ENCODE results near the gene FNDC3B. TPM values are rescaled to one million over a fixed set of nuclear protein-coding genes. Genes with fewer than 3 reads are reported as not detected.

The FNDC3B gene
- total RNA-seq, 2 donors from 2014 or later: 57.6 to 69.3 TPM

GRCh38 chr3:172190980-172191379 is 151.6 kb downstream of the FNDC3B start:
- no peak for TF ChIP-seq CTCF (IDR thresholded peaks at IDR 0.05)

GRCh38 chr3:172191629-172192028 is 152.3 kb downstream of the FNDC3B start:
- no peak overlapping the region for H3K4me3 ChIP-seq
- TF ChIP-seq CTCF (IDR thresholded peaks at IDR 0.05): no peak
- H3K36me3 ChIP-seq: no peaks in the 10 kb centered on the region
- no peaks in the 10 kb centered on the region for H3K27me3 ChIP-seq
- H3K27ac ChIP-seq: no peak overlapping the region
- peaks cover 0 to 17% of the 10 kb centered on the region in 2 donors for H3K4me1 ChIP-seq
- no peak for DNase-seq (ENCODE audit: low spot score)
- no peaks in the 10 kb centered on the region for H3K9me3 ChIP-seq

More at GRCh38 chr3:172190980-172191379, 151.6 kb downstream of the FNDC3B start:
- Histone ChIP-seq H3K4me1 (peaks cover 0 to 17% of the 10 kb centered on the region in 2 donors), H3K27ac (no peak overlapping the region), H3K9me3 (no peaks in the 10 kb centered on the region), H3K4me3 (no peak overlapping the region), H3K36me3 (no peaks in the 10 kb centered on the region), H3K27me3 (no peaks in the 10 kb centered on the region)
- no peak for DNase-seq (ENCODE audit: low spot score)

- H3K4me1 ChIP-seq: peaks cover 0 to 17% of the 10 kb centered on the region in 2 donors
- DNase-seq (ENCODE audit: low spot score): no peak
- H3K36me3 ChIP-seq: no peaks in the 10 kb centered on the region
- TF ChIP-seq CTCF (IDR thresholded peaks at IDR 0.05): no peak
- no peaks in the 10 kb centered on the region for H3K27me3 ChIP-seq
- no peaks in the 10 kb centered on the region for H3K9me3 ChIP-seq
- no peak overlapping the region for H3K4me3 ChIP-seq
- no peak overlapping the region for H3K27ac ChIP-seq
Observed at GRCh38 chr3:172192830-172193415, 153.5 kb downstream of the FNDC3B start.

GRCh38 chr3:172193436-172193835 is 154.1 kb downstream of the FNDC3B start:
- Histone ChIP-seq H3K9me3 (no peaks in the 10 kb centered on the region), H3K4me1 (peaks cover 0 to 17% of the 10 kb centered on the region in 2 donors), H3K27me3 (no peaks in the 10 kb centered on the region), H3K27ac (no peak overlapping the region), H3K36me3 (no peaks in the 10 kb centered on the region), H3K4me3 (no peak overlapping the region)
- TF ChIP-seq CTCF (IDR thresholded peaks at IDR 0.05): no peak
- no peak for DNase-seq (ENCODE audit: low spot score)

GRCh38 chr3:172194702-172195406 is 155.5 kb downstream of the FNDC3B start:
- Histone ChIP-seq H3K27ac (no peak overlapping the region), H3K27me3 (no peaks in the 10 kb centered on the region), H3K4me3 (no peak overlapping the region), H3K36me3 (no peaks in the 10 kb centered on the region), H3K4me1 (peaks cover 0 to 20% of the 10 kb centered on the region in 2 donors), H3K9me3 (no peaks in the 10 kb centered on the region)
- DNase-seq (ENCODE audit: low spot score): no peak
- no peak for TF ChIP-seq CTCF (IDR thresholded peaks at IDR 0.05)

Measured in right atrium auricular region (tissue), 2 donors.